HFFc6 (cell line): Measurements from ENCODE around the gene MRTFA. TPM values are rescaled to one million over a fixed set of nuclear protein-coding genes. Genes with fewer than 3 reads are reported as not detected.
A peak's percentile ranks its signal among the peaks of the same experiment; 100 is the strongest.

Experiments
- DNase-seq: peaks from one replicate; pipeline ENCODE4 v3.0.0-alpha.2; 2018
- H3K27ac Mint-ChIP-seq: 2 replicates; pipeline ENCODE4 v1.8.0; 2020; ENCODE audit warnings: mild to moderate bottlenecking, mixed read lengths
- H3K27me3 Mint-ChIP-seq: 2 replicates; pipeline ENCODE4 v1.8.0; 2021; ENCODE audit warnings: mild to moderate bottlenecking, moderate library complexity, mixed read lengths; ENCODE audit not compliant: insufficient read depth
- H3K36me3 Mint-ChIP-seq: 2 replicates; pipeline ENCODE4 v1.8.0; 2021; ENCODE audit warnings: low read depth, mixed read lengths
- H3K4me1 Mint-ChIP-seq: 2 replicates; pipeline ENCODE4 v1.8.0; 2020; ENCODE audit warnings: low read depth, mixed read lengths
- H3K4me3 Mint-ChIP-seq: 2 replicates; pipeline ENCODE4 v1.8.0; 2020; ENCODE audit warnings: mild to moderate bottlenecking, moderate library complexity, mixed read lengths
- H3K9me3 Mint-ChIP-seq: 2 replicates; pipeline ENCODE4 v1.8.0; 2020; ENCODE audit warnings: mild to moderate bottlenecking, mixed read lengths
- total RNA-seq, 6 experiments: library from RNA; stranded (reverse); fragmentation: NEBNext Ultra II Directional; extraction: Animal tissue kit (Norgen Biotek cat#: 25700); gene quantifications; 2 replicates in 1 of 6; 3 replicates in 5 of 6; pipeline ENCODE4 v1.2.3, GENCODE V29; 2021
- TF ChIP-seq, protein P1 (sequence below): fragments of 200-600 bp; sonication (generic); IDR thresholded peaks from 2 replicates; pipeline ENCODE4 v1.5.0; 2021; ENCODE audit warnings: antibody characterized with exemption, mild to moderate bottlenecking

Gene MRTFA
- total RNA-seq, 6 experiments from 2014 or later: 36.4 to 48.7 (median 42.2) TPM

DNA sequence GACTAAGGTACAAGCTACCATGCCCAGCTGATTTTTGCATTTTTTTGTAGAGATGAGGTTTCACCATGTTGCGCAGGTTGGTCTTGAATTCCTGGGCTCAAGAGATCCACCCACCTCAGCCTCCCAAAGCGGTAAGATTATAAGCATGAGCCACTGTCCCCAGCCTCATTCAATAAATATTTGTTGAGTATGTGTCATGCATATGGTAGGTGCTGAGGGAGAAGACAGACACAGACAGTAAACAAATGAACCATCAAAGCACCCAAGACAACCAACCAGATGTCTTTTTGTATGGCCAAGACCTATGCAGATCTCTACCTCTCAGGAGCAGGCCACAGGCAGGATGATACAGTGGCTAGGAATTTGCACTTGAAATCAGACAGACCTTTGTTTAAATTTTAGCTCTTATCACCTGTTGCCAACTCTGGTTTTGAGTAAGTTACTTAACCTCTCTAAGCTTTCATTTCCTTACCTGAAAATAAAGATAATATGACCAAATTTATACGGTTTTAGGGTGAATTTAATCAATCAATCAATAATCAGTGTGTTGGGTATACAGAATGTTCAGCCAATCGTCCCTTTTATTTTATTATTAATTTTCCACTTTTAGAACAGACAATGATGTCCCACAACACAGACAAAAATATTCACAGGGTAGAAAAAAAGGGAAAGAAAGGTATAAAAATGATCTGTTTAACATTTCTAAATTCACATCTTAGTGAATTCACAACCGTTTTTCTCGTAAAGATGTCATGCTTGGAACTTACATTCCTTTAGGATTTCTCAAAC, 137.9 kb downstream of the MRTFA start:
- Mint-ChIP-seq H3K4me1 (peaks cover 51% of the 10 kb centered on the region), H3K27ac (peak overlapping the region; percentile 86), H3K9me3 (no peaks in the 10 kb centered on the region; the same call in 1 of the 2 replicates), H3K4me3 (peak overlapping the region; percentile 70), H3K36me3 (peaks cover 14% of the 10 kb centered on the region), H3K27me3 (peaks cover 2% of the 10 kb centered on the region)
- DNase-seq: peak; percentile 95
- TF ChIP-seq, protein P1, sequence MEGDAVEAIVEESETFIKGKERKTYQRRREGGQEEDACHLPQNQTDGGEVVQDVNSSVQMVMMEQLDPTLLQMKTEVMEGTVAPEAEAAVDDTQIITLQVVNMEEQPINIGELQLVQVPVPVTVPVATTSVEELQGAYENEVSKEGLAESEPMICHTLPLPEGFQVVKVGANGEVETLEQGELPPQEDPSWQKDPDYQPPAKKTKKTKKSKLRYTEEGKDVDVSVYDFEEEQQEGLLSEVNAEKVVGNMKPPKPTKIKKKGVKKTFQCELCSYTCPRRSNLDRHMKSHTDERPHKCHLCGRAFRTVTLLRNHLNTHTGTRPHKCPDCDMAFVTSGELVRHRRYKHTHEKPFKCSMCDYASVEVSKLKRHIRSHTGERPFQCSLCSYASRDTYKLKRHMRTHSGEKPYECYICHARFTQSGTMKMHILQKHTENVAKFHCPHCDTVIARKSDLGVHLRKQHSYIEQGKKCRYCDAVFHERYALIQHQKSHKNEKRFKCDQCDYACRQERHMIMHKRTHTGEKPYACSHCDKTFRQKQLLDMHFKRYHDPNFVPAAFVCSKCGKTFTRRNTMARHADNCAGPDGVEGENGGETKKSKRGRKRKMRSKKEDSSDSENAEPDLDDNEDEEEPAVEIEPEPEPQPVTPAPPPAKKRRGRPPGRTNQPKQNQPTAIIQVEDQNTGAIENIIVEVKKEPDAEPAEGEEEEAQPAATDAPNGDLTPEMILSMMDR: no peak

DNA sequence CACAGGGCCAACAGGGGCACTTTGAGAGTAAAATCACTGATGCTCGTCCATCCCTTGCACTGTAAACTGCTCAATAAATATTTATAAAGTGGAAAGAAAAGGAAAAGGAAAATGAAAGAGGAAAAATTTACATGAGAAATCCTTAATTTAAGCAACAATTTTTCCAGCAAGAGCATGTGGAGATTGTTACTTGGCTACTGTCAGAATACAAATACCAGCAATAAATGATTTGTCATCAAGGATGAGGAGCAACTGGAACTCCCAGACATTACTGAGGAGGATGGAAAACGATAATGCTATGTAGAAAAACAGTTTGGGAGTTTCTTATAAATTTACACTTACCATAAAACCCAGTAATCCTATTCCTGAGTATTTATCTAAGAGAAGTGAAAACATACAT, 143.1 kb downstream of the MRTFA start:
- DNase-seq: no peak
- Mint-ChIP-seq H3K4me1 (peaks cover 53% of the 10 kb centered on the region), H3K4me3 (no peak overlapping the region), H3K27me3 (no peaks in the 10 kb centered on the region), H3K9me3 (no peaks in the 10 kb centered on the region), H3K27ac (peak overlapping the region; percentile 52), H3K36me3 (peaks cover 7% of the 10 kb centered on the region)
- TF ChIP-seq, protein P1: no peak

DNA sequence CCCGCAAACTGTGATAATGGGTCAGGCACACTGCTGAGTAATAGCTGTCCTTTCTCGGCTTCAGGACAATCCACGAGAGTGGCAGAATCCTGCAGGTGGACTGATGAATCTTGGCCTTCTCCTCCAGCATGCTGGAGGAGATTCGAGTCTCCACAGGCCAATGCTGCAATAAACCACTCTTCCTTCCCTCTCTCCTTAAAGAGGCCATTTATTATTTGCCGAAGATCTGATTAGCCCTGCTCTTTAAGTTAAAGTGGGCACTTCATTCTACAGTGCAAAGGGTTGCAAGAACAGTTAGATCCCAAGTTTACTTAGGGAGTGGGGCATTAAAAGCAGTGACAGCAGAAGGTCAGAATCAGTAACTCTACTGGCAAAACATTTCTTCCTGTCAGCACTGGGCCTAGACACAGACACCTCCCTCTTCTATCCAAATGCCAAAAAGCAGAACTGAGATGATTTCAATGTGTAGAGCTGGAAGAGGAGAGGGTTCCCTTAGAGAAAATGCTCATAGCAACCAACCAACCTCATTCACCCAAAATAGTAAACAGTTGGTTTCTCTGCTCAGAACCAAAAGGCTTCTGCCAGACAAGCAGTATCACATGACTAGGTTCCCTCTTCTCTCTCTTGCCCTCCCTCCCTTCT, 144.4 kb downstream of the MRTFA start:
- Mint-ChIP-seq H3K27me3 (no peaks in the 10 kb centered on the region), H3K4me3 (peak overlapping the region; percentile 38; the same call in 1 of the 2 replicates), H3K4me1 (peaks cover 48% of the 10 kb centered on the region), H3K36me3 (peaks cover 4% of the 10 kb centered on the region), H3K9me3 (no peaks in the 10 kb centered on the region), H3K27ac (peak overlapping the region; percentile 76)
- TF ChIP-seq, protein P1: no peak
- DNase-seq: no peak

DNA sequence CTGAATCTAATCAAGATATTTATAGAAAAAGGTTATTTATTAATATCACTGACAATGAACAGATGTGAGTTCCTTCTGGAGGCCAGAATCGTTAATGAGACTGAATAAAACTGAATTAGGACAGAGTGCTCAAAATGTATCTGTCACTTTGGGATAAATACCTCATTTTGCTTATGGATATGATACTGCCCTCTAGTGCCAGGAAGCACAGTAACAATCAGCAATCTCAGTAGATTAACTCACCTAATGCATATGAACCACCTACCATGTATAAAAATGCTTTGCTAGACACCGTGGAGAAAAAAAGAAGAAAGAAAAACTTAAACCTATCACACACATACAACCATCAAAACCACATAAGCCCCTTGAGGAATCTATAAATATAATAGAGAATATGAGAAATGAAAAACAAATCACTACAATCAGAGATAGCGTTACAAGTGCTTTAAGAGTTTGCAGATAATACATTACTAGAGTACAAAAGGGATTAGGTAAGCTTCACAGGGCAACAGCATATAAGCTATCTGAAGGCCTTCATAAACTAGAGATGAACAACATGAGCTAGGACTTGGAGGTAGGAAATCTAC, 148.8 kb downstream of the MRTFA start:
- H3K4me3 Mint-ChIP-seq: no peak overlapping the region
- no peaks in the 10 kb centered on the region for H3K36me3 Mint-ChIP-seq
- DNase-seq: peak; percentile 9
- H3K9me3 Mint-ChIP-seq: no peaks in the 10 kb centered on the region
- no peak overlapping the region for H3K27ac Mint-ChIP-seq
- TF ChIP-seq, protein P1: peak; percentile 85
- no peaks in the 10 kb centered on the region for H3K27me3 Mint-ChIP-seq
- peaks cover 45% of the 10 kb centered on the region for H3K4me1 Mint-ChIP-seq

DNA sequence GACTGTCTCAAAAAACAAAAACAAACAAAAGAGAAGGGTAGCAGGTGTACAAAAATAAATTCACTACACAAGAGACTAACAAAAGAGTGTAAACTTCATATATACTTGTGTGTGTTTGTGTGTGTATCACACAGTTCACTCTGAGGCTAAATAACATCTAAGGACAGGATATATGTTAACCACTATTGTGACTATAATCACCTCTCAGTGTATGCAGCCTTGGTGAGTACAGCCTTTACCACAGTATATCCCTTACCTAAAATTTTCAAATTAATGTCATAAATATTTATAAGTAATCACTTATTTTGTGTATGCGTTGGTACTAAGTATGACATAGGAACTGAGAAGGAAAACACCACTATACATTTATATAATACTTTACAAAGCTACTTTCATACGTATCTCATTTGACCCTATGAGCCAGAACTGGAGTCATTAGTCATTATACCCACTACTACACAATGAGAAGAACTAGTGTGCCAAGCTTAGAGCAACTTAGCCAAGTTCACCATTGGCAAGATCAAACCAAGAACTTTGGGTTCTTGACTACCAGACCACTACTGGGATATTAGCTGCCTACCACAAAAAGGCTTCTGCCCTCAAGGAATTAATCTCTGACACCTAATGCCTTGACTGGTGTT, 149.4 kb downstream of the MRTFA start:
- Mint-ChIP-seq H3K9me3 (no peaks in the 10 kb centered on the region), H3K4me1 (peaks cover 45% of the 10 kb centered on the region), H3K4me3 (no peak overlapping the region), H3K27ac (peak overlapping the region; percentile 35; the same call in 1 of the 2 replicates), H3K27me3 (no peaks in the 10 kb centered on the region), H3K36me3 (no peaks in the 10 kb centered on the region)
- DNase-seq: no peak
- TF ChIP-seq, protein P1: no peak
